HepG2 (cell line): ENCODE results near the gene SPAG9. TPM values are rescaled to one million over a fixed set of nuclear protein-coding genes. Genes with fewer than 3 reads are reported as not detected.
A peak's percentile ranks its signal among the peaks of the same experiment; 100 is the strongest.

Experiments used
- ARID5B ChIP-seq: IDR thresholded peaks from 2 replicates; pipeline ENCODE4 v1.4.0; 2020; ENCODE audit warnings: mild to moderate bottlenecking, missing genetic modification reagents
- BHLHE40 ChIP-seq: IDR thresholded peaks from 2 replicates; pipeline ENCODE4 v1.6.1; 2011; ENCODE audit warnings: low read length, improper control_type of control experiment
- ERF ChIP-seq: IDR thresholded peaks from 2 replicates; pipeline ENCODE4 v1.6.1; 2018; ENCODE audit warnings: missing biosample characterization, missing genetic modification reagents
- HMG20B ChIP-seq: conservative IDR thresholded peaks from 2 replicates; pipeline ENCODE4 v1.6.1; 2016; ENCODE audit warnings: missing genetic modification reagents, missing compliant biosample characterization
- KAT8 ChIP-seq: IDR thresholded peaks from 2 replicates; pipeline ENCODE4 v1.6.1; 2016; ENCODE audit warnings: missing genetic modification reagents, missing compliant biosample characterization
- KDM3A ChIP-seq: IDR thresholded peaks from 2 replicates; pipeline ENCODE4 v1.6.1; 2018; ENCODE audit warnings: low read depth, missing compliant biosample characterization
- PCBP1 ChIP-seq: fragments of 200-400 bp; formaldehyde crosslinking; IDR thresholded peaks from 2 replicates; pipeline ENCODE4 v1.6.1; 2017; ENCODE audit warnings: mild to moderate bottlenecking, low read depth, low read length, borderline replicate concordance
- SRY ChIP-seq: sonication (generic); formaldehyde crosslinking; IDR thresholded peaks from 2 replicates; pipeline ENCODE4 v1.8.0; 2022; ENCODE audit warnings: mild to moderate bottlenecking, missing genetic modification reagents
- ZNF234 ChIP-seq: sonication (generic); formaldehyde crosslinking; conservative IDR thresholded peaks from 2 replicates; pipeline ENCODE4 v1.5.1; 2020; ENCODE audit warnings: mild to moderate bottlenecking, missing genetic modification reagents
- ZNF337 ChIP-seq: sonication (generic); formaldehyde crosslinking; IDR thresholded peaks from 2 replicates; pipeline ENCODE4 v1.5.1; 2020; ENCODE audit warnings: missing genetic modification reagents, low read depth, mild to moderate bottlenecking, borderline replicate concordance
- ZNF572 ChIP-seq: sonication (generic); formaldehyde crosslinking; IDR thresholded peaks from 2 replicates; pipeline ENCODE4 v1.5.1; 2020; ENCODE audit warnings: mild to moderate bottlenecking, missing genetic modification reagents
- ZNF615 ChIP-seq: sonication (generic); formaldehyde crosslinking; IDR thresholded peaks from 2 replicates; pipeline ENCODE4 v1.5.0; 2020; ENCODE audit warnings: mild to moderate bottlenecking, missing genetic modification reagents, borderline replicate concordance
- polyA plus RNA-seq, 8 experiments: library from polyadenylated mRNA; depleted of rRNA in 3 of 8; stranded (reverse) in 7 of 8; unstranded in 1 of 8; fragments of >200 nt; fragmentation: Illumina TruSeq in 4 of 8; extraction: Trizol in 4 of 8; gene quantifications; 2 replicates each; pipeline versions ENCODE4 v1.2.1 to v1.2.3, GENCODE V29; 2011 to 2016; ENCODE audit warnings: low read depth in 4 of 8, missing spikeins in 1 of 8, mixed read lengths in 1 of 8; ENCODE audit not compliant: insufficient read depth in 1 of 8
- total RNA-seq, 5 experiments: library from RNA; depleted of rRNA; stranded (reverse); fragments of >200 nt; fragmentation: Illumina TruSeq; extraction: Trizol; gene quantifications; 2 replicates each; pipeline ENCODE4 v1.2.3, GENCODE V29; 2016; ENCODE audit warnings: low read depth in 1 of 5
- TF ChIP-seq, protein P1 (sequence below): sonication (generic); formaldehyde crosslinking; IDR thresholded peaks from 2 replicates; pipeline ENCODE4 v1.4.0; 2020; ENCODE audit warnings: missing genetic modification reagents
- TF ChIP-seq, protein P2 (sequence below): sonication (generic); formaldehyde crosslinking; IDR thresholded peaks from 2 replicates; pipeline ENCODE4 v1.4.0; 2020; ENCODE audit warnings: missing genetic modification reagents, borderline replicate concordance

Gene SPAG9
- total and polyA plus RNA-seq, 2 of the 13 experiments (the other 11 are each of a cell fraction or from before 2014, with no cell fraction given) = 43.2 to 78.6 TPM

- TF ChIP-seq, protein P1, sequence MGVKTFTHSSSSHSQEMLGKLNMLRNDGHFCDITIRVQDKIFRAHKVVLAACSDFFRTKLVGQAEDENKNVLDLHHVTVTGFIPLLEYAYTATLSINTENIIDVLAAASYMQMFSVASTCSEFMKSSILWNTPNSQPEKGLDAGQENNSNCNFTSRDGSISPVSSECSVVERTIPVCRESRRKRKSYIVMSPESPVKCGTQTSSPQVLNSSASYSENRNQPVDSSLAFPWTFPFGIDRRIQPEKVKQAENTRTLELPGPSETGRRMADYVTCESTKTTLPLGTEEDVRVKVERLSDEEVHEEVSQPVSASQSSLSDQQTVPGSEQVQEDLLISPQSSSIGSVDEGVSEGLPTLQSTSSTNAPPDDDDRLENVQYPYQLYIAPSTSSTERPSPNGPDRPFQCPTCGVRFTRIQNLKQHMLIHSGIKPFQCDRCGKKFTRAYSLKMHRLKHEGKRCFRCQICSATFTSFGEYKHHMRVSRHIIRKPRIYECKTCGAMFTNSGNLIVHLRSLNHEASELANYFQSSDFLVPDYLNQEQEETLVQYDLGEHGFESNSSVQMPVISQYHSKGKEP (CRISPR knock-in tag) = 0 out of 2 replicates have a peak, but pooled peaks have one; percentile 54
- TF ChIP-seq ARID5B (CRISPR knock-in tag) = peak; percentile 90
- peak; percentile 92; the same call in 1 of the 2 replicates for TF ChIP-seq ZNF572 (CRISPR knock-in tag)
- peak; percentile 79 for TF ChIP-seq BHLHE40
- TF ChIP-seq, protein P2, sequence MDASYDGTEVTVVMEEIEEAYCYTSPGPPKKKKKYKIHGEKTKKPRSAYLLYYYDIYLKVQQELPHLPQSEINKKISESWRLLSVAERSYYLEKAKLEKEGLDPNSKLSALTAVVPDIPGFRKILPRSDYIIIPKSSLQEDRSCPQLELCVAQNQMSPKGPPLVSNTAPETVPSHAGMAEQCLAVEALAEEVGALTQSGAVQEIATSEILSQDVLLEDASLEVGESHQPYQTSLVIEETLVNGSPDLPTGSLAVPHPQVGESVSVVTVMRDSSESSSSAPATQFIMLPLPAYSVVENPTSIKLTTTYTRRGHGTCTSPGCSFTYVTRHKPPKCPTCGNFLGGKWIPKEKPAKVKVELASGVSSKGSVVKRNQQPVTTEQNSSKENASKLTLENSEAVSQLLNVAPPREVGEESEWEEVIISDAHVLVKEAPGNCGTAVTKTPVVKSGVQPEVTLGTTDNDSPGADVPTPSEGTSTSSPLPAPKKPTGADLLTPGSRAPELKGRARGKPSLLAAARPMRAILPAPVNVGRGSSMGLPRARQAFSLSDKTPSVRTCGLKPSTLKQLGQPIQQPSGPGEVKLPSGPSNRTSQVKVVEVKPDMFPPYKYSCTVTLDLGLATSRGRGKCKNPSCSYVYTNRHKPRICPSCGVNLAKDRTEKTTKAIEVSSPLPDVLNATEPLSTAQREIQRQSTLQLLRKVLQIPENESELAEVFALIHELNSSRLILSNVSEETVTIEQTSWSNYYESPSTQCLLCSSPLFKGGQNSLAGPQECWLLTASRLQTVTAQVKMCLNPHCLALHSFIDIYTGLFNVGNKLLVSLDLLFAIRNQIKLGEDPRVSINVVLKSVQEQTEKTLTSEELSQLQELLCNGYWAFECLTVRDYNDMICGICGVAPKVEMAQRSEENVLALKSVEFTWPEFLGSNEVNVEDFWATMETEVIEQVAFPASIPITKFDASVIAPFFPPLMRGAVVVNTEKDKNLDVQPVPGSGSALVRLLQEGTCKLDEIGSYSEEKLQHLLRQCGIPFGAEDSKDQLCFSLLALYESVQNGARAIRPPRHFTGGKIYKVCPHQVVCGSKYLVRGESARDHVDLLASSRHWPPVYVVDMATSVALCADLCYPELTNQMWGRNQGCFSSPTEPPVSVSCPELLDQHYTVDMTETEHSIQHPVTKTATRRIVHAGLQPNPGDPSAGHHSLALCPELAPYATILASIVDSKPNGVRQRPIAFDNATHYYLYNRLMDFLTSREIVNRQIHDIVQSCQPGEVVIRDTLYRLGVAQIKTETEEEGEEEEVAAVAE (CRISPR knock-in tag) = peak; percentile 95
- peak; percentile 68 for TF ChIP-seq SRY
- no peak; the same call in 1 of the 2 replicates for TF ChIP-seq ZNF234 (CRISPR knock-in tag)
- TF ChIP-seq PCBP1 = peak; percentile 75; the same call in 1 of the 2 replicates
- TF ChIP-seq ERF = peak; percentile 100
- no peak; the same call in 1 of the 2 replicates for TF ChIP-seq ZNF337 (CRISPR knock-in tag)
- TF ChIP-seq KDM3A (CRISPR knock-in tag) = peak; percentile 100
- peak; percentile 90 for TF ChIP-seq HMG20B
- peak; percentile 100 for TF ChIP-seq KAT8
- TF ChIP-seq ZNF615 (CRISPR knock-in tag) = peak; percentile 98
Observed at GRCh38 chr17:51153210-51154072, 32.8 kb upstream of the SPAG9 start, which contains the start of gene NME1 (continued).
